ENCODE results near the gene AKAP8.
"Not testable (repeated sequence)": the region's sequence is repeated elsewhere in the genome, so short reads cannot be mapped to it uniquely, and the experiment has no call there.

Gene AKAP8

DNA sequence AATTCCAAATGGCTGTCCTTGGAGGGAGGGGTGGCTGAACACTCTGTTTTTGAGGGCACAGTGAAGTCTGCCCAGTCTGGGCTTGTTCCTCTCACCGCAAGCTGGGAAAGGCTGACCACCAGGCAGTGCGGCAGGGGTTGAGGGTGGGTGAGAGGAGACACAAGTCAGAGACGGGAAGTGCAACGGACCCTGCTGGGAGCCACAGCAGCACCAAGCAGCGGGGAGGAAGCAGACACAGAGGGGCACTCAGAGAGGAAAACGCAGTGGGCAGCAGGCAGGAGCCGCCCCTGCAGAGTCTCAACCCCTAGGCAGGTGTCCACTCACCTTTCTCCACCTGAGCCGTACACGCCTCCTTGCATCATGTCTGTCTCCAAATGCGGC lies 23.6 kb upstream of the AKAP8 start:
- DNase-seq (ENCODE audit: low spot score), result no peak

DNA sequence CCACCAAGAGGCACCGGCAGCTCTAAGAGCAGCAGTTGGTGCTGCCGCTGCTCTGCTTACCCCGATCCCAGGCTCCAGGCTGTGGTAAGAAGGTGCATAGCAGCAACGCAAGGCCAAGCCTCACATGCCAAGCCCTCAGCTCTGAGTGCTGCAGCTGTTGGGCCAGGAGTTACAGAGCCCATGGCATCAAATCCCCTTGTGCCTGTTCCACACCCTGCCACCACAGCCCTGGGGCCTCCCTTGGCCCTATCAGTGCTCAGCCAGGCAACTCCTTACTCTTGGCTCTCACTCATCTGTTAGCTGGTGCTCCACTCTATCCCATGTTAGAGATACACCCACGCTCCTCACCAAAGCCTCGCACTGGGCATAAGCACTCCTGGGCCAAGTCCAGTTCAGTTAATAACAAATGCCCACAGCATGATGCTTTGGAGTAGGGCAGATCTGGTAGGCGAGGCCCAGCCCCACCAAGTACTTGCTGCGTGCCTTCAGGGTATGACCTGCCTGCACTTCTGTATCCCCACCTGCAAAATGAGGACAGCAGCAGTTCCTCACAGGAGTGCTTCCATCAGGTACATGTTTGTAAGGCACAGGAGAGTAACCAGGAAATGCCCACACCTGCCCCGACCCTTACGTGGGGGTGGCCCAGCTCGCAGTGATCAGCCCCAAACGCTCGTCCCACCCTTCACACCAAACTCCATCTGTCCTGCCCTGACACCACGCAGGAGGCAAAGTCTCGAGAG lies 23.0 kb upstream of the AKAP8 start:
- no peak for DNase-seq (ENCODE audit: low spot score)

GRCh38 chr19:15401397-15401710 lies 21.8 kb upstream of the AKAP8 start:
- DNase-seq (ENCODE audit: low spot score), result no peak

DNA sequence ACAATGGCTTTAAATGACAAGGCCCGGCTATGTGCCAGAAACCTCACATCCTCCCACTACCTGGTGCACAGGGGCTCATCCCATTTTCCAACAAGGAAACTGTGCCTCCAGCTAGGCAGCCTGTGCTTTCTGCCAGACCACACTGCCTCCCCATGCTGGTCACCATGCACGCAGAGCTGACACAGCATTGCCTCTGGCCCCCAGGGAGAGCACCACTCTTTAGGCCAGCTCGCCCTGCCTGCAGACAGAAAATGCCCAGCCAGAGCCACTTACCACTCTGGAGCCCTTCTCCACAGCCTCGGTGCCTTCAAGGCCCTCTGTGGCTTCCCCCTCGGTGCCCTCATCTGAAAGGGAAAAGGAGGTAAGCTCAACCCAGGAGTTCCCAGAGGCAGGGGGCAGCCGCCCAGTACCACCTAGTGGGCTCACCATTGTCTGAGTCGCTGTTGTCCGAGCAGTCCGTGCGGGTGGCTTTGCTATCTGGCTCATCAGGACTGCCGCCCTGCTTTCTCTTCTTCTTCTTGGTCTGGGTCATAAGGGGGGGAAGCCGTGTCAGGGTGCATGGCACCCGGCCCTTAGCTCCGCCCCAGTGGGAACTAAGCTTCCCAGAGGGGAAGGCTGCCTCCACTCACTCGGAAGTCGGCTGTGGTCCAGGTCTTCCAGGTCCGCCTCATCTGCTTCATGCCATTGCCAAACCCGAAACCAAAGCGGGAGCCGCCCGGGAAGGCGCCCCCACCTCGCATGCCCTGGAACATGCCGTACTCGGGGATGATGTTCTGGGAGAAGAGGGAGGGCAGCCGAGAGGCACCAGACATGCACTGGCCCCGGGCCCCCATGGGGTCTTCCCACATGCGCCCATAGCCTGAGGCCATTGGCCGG lies 21.2 kb upstream of the AKAP8 start:
- DNase-seq (ENCODE audit: low spot score), result no peak

- no peak for DNase-seq (ENCODE audit: low spot score)
Measured at GRCh38 chr19:15399635-15400034, 20.0 kb upstream of the AKAP8 start.

DNA sequence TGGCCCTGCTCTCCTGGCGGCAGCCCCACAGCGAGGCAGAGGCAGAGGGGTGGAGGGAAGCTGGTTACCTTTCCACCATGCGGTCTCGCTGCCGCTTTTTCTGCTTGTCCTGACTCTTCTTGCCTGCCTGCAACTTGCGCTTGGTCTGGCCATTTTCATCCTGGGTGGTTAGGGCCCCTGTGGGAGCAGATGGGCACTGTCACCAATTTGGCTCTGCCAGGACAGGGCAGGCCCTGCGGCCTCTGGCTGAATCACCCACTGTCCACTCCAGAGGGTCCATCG lies 19.6 kb upstream of the AKAP8 start:
- DNase-seq (ENCODE audit: low spot score), result no peak

DNA sequence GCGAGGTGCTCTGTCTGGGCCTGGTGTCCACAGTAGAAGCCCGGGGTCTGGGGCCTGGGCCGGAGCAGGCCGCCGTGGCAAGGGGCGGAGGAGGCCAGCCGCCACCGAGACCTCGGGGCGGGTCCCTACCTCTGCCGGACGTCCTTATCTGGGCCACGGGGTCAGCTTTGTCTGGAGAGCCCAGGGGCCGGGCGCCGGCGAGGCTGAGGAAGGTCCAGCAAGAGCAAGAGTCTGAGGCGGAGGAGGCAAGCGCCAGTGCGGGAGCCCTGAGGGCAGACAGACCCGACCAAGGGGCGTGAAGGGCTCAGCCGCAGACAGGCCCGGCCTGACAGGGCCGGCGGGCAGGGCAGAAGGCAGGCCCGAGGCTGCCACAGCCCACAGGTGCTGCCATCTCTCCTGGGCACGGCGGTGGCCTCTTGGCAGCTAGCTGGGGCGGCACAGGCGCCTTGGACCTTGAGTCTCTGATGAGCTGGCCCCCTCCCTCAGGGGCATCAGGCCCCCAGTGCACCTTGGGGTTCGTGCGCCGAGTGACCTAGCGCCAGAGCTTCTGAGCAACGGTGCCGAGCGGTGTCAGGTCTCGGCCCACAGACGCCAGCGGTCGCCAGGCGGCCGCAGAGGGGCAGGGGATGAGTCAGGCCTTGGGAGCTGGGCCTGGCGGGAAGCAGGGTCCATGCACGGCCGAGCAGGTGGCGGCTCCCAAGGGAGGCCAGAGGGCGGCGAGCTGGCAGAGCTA lies 19.1 kb upstream of the AKAP8 start:
- DNase-seq (ENCODE audit: low spot score), result no peak

GRCh38 chr19:15397782-15398181 lies 18.2 kb upstream of the AKAP8 start:
- DNase-seq (ENCODE audit: low spot score), result no peak

GRCh38 chr19:15397236-15397635 lies 17.6 kb upstream of the AKAP8 start:
- no peak for DNase-seq (ENCODE audit: low spot score)

DNA sequence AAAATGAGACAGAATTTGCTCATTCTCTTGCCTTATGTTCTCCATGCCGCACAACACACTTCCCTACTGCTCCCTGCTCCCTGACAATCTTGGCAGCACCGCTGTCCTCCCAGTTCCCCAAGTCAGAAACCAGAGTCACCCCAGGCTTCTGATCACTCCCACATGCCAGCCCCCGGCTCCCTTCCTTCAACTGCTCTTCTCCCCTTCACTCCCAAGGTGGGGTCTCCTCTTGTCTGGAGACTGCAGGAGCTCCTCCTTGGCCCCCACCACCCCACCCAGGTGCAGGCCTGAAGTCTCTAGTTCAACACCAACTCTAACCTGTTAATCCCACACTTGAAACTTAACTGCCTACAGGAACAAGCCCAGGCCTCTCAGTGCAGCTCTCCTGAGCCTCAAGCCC lies 16.8 kb upstream of the AKAP8 start:
- DNase-seq (ENCODE audit: low spot score), result no peak

GRCh38 chr19:15395251-15395650 lies 15.7 kb upstream of the AKAP8 start:
- not testable (repeated sequence) for DNase-seq (ENCODE audit: low spot score)

DNA sequence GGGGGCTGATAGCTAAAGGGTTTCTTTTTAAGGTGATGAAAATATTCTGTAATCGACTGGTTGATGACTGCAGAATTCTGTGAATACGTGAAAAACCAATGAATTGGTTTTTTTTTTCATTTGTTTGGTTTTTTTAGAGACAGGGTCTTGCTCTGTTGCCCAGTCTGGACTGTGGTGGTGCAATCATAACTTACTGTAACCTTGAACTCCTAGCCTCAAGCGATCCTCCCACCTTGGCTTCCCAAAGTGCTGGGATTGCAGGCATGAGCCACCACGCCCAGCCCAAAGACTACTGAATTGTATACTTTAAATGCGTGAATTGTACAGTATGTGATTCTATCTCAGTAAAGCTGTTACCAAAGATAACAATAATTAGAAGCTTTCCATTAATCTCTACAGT lies 14.8 kb upstream of the AKAP8 start:
- no peak for DNase-seq (ENCODE audit: low spot score)

GRCh38 chr19:15393963-15394362 lies 14.4 kb upstream of the AKAP8 start:
- no peak for DNase-seq (ENCODE audit: low spot score)

DNA sequence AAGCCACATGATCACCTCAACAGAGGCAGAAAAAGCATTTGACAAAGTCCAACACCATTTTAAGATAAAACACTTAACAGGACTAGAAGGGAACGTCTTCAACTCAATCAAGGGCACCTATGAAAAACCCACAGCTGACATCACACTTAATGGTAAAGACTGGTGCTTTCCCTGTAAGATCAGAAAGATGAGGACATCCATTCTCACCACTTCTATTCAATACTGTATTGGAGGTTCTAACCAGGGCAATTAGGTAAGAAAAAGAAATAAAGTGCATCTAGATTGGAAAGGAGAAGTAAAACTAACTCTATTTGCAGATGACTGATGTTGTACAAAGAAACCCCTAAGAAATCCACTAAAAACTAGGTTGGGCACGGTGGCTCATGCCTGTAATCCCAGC lies 11.2 kb upstream of the AKAP8 start:
- DNase-seq (ENCODE audit: low spot score), result no peak

DNA sequence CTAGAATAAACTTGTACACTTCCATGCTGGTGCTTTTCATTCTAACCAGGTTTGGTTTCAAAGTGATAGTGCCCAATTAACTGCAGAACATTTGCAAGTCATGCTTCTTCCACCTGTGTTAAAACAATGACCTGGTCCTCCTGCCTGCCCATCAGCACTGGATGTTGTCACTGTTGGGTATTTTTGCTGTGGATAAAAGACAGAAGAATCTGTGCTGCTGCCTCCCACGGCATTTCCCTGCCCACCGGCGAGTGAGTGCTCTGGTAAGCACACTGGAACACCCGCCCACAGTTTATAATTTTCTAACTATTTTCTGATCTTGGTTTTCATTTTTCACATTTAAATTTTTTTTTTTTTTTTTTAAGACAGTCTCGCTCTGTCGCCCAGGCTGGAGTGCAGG lies 2.3 kb upstream of the AKAP8 start:
- DNase-seq (ENCODE audit: low spot score), result no peak

DNA sequence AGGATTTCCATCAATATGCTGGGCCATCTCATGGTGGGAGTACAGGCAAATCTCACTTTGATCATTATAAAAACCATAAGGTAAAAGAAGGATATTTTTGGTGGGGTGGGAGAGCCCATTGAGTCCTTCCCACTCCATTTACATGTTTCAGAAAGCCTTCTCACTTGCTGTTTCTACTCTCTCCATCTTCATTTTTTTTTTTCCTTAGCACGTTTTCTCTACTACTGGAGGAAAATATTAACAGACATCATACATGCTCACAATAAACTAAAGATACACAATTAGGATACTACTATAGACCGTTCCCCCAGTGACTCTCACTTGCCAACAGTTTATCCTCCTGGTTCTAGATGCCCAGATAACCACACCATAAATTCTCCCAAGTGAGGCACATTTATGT lies 1.8 kb upstream of the AKAP8 start:
- no peak for DNase-seq (ENCODE audit: low spot score)

DNA sequence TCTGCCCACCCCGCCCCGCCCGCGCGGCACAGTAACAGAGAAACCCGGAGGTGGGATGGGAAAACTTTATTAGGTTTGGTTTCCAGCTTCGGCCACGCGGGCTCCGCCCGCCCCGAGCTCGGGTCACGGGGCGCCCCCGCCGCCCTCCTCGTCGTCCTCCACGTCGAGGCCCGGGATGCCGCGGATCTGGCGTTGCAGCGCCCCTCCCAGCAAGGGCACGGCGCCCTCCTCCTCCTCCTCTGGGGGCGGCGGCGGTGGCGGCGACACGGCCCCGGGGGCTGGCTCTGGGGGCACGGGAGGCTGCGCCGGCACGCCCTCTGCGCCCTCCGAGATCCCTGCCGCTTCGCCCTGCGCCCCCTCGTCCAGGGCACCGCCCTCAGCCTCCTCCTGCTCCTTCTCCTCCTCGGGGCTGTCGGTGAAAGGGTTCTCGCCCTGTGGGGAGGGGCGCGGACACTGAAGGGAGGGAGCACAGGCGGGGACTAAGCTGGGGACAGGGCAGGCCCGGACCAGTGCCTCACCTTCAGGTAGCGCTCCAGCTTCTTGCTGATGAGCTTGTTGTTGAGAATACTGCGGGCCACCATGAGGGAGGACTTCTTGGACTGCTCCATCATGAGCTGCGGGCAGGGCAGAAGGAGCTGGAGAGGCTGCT lies 536 bp upstream of the AKAP8 start:
- DNase-seq (ENCODE audit: low spot score), result no peak

DNA sequence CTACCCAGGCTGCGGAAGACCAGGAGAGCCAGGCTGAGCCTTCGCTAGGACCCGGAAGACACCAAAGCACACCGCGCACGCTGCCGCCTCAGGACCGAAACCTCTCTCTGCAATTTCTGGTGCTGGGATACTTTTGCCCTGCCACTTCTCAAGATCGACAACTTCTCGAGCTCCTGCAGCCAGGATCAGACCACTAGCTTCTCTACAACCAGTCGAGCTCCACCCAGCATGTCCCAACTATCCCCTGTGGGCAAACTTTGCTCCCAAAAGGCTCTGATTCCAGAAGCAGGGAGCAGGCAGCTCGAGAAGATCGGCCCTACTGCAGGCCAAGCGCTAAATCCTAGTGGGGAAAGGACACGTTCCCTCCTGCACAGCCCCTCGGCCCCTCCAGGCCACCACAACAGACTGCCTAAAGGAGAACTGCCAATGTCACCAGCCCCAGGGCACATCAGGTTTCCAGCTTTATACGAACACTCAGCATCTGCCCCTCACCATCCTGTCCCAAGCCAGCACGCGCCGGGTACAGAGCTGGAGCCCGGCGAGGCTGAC lies 979 bp downstream of the AKAP8 start:
- no peak for DNase-seq (ENCODE audit: low spot score)

GRCh38 chr19:15374796-15375440 lies 4.7 kb downstream of the AKAP8 start:
- no peak for DNase-seq (ENCODE audit: low spot score)

DNA sequence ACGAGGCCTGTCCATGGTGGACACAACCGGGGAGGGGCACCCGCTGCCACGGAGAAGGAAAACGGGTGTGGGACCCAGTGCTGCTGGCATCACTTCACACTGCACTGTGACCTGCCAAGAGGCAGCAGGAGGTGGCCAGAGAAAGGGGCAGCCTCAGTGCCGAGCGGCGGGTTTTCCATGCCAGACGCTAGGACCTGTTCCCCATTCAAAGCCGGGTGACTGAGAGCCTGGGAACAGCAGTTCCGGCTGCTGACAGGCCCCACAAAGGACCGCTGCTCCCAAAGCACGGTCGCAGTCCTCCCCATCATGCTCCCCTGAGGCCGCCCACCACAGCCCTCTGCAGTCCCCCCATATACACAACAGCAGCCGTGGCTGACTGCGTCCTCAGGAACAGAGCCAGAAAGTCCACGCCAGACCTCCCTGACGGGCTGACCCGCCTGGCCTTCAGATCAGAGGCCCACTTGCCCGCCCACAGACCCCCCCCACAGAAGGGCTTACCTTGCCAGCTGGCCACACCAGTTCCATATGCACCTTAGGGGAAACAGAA lies 5.4 kb downstream of the AKAP8 start:
- no peak for DNase-seq (ENCODE audit: low spot score)

DNA sequence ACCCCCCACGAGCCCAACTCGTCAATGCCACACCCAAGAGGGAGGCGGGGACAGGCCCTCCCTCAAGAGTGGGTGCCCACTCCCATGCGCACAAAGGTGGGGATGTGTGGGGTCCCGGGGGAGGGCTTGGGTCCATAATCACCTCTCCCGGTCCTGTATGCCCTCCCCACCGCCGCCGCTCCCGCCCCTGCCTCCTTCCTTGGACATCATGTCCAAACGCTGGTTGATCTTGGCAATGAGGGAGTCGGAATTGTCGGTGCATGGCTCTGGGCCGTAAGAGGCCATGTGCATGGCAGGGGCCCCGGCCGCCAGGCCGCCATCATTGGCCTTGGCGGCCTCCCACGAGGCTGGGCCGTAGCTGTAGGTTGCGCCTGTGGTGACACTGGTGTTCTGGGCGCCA lies 5.9 kb downstream of the AKAP8 start:
- no peak for DNase-seq (ENCODE audit: low spot score)

GRCh38 chr19:15372891-15373301 lies 6.7 kb downstream of the AKAP8 start:
- no peak for DNase-seq (ENCODE audit: low spot score)
